ENCODE data around the gene SRRM2.

Gene SRRM2

DNA sequence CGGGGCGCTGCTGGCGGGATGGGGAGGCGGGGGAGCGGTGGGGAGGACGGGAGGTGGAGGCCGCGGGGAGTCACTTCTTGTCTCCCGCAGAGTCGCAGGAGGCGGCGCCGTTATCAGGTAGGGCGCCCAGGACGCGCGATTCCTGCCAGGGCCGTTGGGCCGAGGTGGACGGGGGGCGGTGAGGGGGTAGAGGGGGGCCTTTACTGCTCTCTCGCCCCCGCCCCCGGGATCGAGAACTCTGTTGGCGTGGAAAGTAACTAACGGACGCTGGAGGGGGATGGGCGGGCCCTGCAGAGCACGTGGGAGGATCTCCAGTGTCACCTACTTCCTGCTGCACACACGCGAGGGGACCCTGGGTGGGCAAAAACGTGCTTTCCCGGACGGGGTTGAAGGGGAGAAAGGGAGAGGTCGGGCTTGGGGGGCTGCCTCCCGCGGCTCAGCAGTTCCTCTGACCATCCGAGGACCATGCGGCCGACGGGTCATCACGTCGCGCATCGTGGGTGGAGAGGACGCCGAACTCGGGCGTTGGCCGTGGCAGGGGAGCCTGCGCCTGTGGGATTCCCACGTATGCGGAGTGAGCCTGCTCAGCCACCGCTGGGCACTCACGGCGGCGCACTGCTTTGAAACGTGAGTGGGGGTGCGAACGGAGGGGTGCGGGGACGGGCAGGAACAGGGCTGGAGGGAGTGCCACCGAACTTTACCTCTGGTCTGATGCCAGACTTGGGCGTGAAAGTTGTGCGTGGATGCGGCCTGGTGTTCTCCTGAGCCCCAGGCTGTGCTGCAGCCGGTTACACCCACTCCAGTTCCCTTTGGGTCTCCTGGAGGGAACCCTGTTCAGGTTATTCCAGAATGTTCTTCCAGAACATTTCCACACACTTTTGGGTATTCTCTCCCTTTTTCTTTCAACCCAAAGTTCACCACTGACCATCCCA, 65.2 kb downstream of the SRRM2 start:
- Histone ChIP-seq H3K36me3 (ENCODE audit: control insufficient read depth, insufficient read depth, low read length) (no peaks in the 10 kb centered on the region), H2AFZ (no peak overlapping the region), H3K4me1 (no peaks in the 10 kb centered on the region), H3K4me2 (ENCODE audit: low read length) (no peak overlapping the region), H3K4me3 (ENCODE audit: low read depth, low read length) (no peak overlapping the region), H3K27ac (no peak overlapping the region), H3K9me3 (ENCODE audit: control insufficient read depth, low read length) (no peaks in the 10 kb centered on the region), H3K79me2 (no peaks in the 10 kb centered on the region), H3K9ac (no peak overlapping the region), H3K27me3 (ENCODE audit: control insufficient read depth, insufficient read depth, low read length) (no peaks in the 10 kb centered on the region)
- TF ChIP-seq, protein P1, sequence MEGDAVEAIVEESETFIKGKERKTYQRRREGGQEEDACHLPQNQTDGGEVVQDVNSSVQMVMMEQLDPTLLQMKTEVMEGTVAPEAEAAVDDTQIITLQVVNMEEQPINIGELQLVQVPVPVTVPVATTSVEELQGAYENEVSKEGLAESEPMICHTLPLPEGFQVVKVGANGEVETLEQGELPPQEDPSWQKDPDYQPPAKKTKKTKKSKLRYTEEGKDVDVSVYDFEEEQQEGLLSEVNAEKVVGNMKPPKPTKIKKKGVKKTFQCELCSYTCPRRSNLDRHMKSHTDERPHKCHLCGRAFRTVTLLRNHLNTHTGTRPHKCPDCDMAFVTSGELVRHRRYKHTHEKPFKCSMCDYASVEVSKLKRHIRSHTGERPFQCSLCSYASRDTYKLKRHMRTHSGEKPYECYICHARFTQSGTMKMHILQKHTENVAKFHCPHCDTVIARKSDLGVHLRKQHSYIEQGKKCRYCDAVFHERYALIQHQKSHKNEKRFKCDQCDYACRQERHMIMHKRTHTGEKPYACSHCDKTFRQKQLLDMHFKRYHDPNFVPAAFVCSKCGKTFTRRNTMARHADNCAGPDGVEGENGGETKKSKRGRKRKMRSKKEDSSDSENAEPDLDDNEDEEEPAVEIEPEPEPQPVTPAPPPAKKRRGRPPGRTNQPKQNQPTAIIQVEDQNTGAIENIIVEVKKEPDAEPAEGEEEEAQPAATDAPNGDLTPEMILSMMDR (IDR thresholded peaks at IDR 0.05): no peak

DNA sequence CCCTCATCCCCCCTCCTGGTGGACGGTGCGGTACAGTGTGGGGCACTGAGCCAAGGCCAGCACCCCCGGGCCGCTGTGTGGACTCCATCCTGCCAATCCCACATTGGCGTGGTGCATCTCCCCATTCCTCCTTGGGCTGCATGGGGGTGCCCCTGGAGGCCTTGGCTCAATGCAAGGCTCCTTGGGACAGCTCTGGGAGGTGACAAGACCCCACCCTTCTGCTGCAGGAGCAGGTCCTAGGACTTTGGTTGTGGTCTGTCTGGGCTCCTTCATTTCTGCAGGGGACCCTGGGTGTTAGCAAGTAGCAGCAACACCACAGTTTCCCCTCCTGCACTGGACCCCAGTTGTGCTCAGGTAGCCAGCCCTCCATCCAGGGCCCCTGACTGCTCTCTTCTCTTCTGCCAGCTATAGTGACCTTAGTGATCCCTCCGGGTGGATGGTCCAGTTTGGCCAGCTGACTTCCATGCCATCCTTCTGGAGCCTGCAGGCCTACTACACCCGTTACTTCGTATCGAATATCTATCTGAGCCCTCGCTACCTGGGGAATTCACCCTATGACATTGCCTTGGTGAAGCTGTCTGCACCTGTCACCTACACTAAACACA, 65.9 kb downstream of the SRRM2 start:
- Histone ChIP-seq H3K79me2 (no peaks in the 10 kb centered on the region), H3K27ac (no peak overlapping the region), H3K4me1 (no peaks in the 10 kb centered on the region), H2AFZ (no peak overlapping the region), H3K27me3 (ENCODE audit: control insufficient read depth, insufficient read depth, low read length) (no peaks in the 10 kb centered on the region), H3K4me2 (ENCODE audit: low read length) (no peak overlapping the region), H3K4me3 (ENCODE audit: low read depth, low read length) (no peak overlapping the region), H3K9me3 (ENCODE audit: control insufficient read depth, low read length) (no peaks in the 10 kb centered on the region), H3K36me3 (ENCODE audit: control insufficient read depth, insufficient read depth, low read length) (no peaks in the 10 kb centered on the region), H3K9ac (no peak overlapping the region)
- TF ChIP-seq, protein P1 (IDR thresholded peaks at IDR 0.05): no peak

DNA sequence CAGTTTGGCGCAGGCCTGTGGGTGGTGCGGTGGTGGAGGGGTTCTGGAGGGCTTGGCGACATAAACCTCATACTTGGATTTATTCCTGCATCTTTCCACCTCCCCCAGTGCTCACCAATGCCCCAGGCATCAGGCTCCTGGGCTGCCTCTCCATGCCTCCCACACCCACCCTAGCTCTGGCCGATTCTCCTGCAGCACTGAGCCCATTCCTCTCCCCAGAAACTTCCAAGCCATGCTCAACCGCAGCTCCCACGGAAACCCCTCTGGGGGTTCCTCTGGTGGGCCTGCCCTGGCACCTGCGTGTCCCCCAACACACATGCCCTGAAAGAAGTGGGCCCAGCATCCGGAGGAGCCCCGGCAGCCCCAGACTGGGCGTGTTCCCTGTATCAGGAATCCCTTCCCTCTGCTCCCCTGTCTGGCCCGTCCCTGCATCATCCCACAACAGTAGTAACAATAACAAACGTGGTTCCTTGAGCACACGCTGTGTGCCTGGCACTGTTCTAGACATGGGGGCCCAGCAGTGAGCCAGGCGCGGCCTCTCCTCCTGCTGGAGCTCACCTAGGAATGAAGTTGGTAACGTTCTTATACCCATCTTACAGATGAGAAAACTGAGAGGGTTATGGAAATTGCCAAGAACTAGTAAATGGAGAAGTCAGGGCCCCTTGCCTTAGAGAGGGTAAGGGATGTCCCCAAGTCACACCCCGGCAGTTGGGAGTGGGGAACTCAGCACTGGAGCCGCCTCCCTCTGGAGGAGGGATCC, 66.9 kb downstream of the SRRM2 start:
- Histone ChIP-seq H3K4me2 (ENCODE audit: low read length) (no peak overlapping the region), H3K9me3 (ENCODE audit: control insufficient read depth, low read length) (no peaks in the 10 kb centered on the region), H3K4me1 (no peaks in the 10 kb centered on the region), H3K79me2 (no peaks in the 10 kb centered on the region), H3K27ac (no peak overlapping the region), H3K4me3 (ENCODE audit: low read depth, low read length) (no peak overlapping the region), H3K36me3 (ENCODE audit: control insufficient read depth, insufficient read depth, low read length) (no peaks in the 10 kb centered on the region), H3K27me3 (ENCODE audit: control insufficient read depth, insufficient read depth, low read length) (no peaks in the 10 kb centered on the region), H3K9ac (no peak overlapping the region), H2AFZ (no peak overlapping the region)
- TF ChIP-seq, protein P1 (IDR thresholded peaks at IDR 0.05): no peak

DNA sequence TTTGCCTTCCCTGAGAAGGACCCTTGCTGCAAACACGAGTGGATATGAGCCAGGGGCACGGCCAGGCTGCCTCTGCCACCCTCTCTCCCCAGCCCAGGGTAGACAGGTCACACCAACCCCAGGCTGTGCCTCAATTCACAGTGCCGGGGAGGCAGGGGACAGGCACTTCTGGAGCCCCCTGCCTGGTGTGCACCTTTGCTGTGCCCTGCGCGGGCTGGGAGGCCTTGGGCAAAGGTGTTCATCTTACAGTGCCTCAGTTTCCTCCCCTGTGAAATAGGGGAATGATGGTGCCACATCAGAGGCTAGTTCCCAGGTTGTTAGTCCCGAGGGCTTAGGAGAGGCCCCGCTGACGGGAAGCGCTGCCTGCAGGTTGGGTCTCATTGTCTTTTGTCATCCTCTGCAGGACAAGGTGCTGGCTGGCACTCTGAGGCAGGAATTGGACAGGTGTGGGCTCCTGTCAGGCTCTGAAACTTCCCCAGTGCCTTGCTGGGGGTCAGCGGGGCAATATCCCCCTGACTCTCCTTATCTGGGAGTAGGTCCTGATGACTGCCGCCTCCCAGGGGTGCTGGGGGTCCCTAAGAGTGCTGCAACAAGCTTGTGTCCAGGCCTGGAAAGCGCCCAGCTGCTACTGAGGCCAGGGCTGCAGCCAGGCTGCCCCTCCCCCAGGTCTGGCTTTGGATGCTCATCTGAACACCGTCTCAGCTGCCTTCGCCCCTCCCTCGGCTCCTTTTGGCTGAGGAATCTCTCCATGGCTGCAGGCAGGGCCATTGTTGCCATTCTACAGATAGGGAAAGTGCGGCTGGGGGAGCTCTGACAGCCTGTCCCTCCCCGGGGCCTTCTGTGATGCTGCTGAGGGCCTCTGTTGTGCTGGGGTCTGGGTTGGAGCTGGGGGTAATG, 67.7 kb downstream of the SRRM2 start:
- Histone ChIP-seq H3K4me2 (ENCODE audit: low read length) (no peak overlapping the region), H3K4me1 (no peaks in the 10 kb centered on the region), H3K27me3 (ENCODE audit: control insufficient read depth, insufficient read depth, low read length) (no peaks in the 10 kb centered on the region), H2AFZ (no peak overlapping the region), H3K4me3 (ENCODE audit: low read depth, low read length) (no peak overlapping the region), H3K9ac (no peak overlapping the region), H3K79me2 (no peaks in the 10 kb centered on the region), H3K36me3 (ENCODE audit: control insufficient read depth, insufficient read depth, low read length) (no peaks in the 10 kb centered on the region), H3K27ac (no peak overlapping the region), H3K9me3 (ENCODE audit: control insufficient read depth, low read length) (no peaks in the 10 kb centered on the region)
- TF ChIP-seq, protein P1 (IDR thresholded peaks at IDR 0.05): no peak
